HG02981 (cell line): ENCODE data around the gene EEF2.

ENCODE experiments used
- ATAC-seq: cut with Tn5 transposase; IDR thresholded peaks from one replicate; pipeline ENCODE4 v1.9.1; 2021; ENCODE audit warnings: mild to moderate bottlenecking, moderate library complexity; ENCODE audit not compliant: unreplicated experiment

EEF2 gene

GRCh38 chr19:3986260-3987041 is 1.2 kb upstream of the EEF2 start:
- no peak for ATAC-seq

DNA sequence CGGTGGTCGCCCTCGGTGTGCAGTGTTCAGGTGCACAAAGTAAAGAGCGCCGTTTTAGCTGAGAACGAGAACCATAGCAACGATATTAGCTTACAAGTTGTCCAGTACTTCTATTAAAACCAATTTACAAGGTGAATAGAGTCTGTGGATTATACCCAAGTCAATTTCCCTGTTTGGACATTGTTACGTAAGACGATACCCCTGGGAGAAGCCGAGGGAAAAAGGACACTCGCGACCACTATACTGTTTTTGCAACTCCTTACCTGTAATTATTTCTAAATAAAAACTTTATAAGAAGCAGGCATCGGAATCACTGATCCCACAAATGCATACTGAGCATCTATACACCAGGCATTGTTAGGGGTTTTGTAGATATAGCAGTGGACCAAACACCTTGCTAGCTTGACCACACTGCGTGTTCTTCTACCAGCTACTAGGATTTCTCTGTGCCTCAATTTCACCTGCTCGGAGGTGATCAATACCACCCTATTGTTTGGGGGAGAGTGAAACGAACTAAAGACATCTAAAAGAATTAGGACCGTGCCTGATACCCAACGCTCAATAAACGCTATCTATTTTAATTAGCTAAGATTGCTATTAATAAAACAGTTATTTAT is 488 bp upstream of the EEF2 start:
- ATAC-seq: no peak

DNA sequence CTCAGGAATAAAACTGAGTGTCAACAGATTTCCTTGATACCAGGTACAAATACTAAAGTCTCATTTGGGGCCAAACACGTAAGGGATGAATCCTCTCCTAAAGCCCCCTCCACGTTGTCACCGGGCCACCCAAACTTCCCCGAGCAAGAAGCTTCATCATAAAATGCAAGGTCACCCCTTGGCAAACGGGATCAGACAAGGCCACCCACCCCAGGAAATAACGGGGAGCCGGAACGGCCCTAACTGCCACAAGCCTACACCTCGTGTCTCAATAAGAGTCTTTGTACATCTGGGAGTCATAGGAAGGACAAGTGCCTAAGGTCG is 717 bp downstream of the EEF2 start:
- ATAC-seq: no peak

DNA sequence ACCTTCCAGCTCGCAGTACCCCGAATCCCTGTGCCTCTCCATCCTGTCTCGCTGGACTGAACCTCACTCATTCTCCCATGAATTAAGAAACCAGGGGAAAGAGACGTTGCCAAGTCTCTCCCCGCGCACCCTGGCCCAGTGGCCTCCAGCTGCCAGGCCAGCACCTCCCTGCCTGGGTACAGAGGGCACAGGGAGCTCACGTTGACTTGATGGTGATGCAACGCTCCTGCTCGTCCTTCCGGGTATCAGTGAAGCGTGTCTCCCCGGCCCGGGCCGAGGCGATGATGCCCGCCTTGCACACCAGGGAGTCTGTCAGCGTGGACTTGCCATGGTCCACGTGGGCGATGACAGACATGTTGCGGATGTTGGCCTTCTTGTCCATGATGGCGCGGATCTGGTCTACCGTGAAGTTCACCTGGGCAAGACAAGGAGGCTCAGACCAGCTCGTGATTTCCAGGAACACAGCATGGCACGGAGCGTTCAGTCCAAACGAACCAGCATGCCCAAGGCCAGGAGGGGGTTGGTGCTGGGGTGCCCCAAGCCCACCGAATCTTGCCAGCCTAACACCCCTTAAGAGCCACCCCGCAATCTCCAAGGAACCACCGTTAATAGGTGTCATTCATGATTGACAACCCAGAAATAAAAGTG is 1.2 kb downstream of the EEF2 start:
- ATAC-seq: no peak

DNA sequence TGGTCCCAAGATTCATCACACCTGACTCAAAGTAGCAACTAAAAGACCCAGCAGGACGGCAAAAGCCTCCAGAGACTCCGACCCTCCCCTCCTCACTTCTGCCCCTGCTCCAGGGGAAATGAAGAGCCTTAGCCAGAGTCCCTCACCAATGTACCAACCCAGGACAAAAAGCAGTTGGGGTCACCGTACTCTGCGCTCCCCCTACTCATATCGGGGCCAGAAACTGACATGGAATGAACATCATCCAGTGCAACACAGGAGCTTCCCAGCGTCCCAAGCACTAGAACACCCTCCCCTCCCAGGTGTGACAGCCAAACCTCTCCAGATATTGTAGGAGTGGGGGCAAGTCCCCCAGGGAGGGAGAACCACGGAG is 1.7 kb downstream of the EEF2 start:
- ATAC-seq: no peak

- no peak for ATAC-seq
Observed at GRCh38 chr19:3982701-3983541, 2.3 kb downstream of the EEF2 start.

GRCh38 chr19:3981736-3982681 is 3.3 kb downstream of the EEF2 start:
- no peak for ATAC-seq

DNA sequence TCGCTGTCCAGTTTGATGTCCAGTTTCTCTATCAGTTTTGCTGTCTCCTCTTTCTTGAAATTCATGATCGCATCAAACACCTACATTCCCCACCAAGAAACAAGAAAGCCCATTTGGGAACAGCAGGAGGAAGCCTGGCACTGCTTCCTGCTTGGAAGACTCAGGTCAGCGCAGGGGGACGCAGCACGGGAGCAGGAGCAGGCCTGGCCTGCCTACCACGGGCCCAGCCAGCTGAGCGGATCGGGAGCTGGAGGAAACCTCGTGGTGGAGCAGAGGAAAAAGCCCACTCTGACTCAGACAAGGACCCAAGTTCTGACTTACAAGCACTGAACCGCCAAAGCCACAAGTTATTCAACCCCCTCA is 3.9 kb downstream of the EEF2 start:
- ATAC-seq: no peak

- no peak for ATAC-seq
Observed at GRCh38 chr19:3980353-3981251, 4.7 kb downstream of the EEF2 start.

- no peak for ATAC-seq
Observed at GRCh38 chr19:3979674-3980352, 5.5 kb downstream of the EEF2 start.

DNA sequence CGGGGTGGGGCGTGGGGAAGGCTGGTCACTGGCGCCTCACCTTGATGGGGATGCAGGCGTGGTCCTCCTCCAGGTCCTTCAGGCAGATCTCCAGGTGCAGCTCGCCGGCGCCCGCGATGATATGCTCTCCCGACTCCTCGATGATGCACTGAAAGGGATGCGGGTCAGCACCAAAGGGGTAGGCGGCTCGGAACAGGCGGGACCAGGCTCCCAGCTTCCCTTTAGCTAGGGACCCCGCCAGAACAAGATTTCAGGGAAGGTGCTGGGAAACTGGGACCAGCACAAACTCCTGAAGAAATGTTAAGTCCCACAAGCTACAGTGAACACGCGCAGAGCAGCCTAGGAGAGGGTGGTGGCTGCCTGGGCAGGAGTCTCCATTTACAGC is 6.0 kb downstream of the EEF2 start:
- ATAC-seq: no peak

- ATAC-seq: no peak
Observed at GRCh38 chr19:3978145-3978544, 7.1 kb downstream of the EEF2 start.

- ATAC-seq: no peak
Observed at GRCh38 chr19:3977242-3978143, 7.8 kb downstream of the EEF2 start.

GRCh38 chr19:3976495-3977241 is 8.6 kb downstream of the EEF2 start:
- ATAC-seq: no peak

DNA sequence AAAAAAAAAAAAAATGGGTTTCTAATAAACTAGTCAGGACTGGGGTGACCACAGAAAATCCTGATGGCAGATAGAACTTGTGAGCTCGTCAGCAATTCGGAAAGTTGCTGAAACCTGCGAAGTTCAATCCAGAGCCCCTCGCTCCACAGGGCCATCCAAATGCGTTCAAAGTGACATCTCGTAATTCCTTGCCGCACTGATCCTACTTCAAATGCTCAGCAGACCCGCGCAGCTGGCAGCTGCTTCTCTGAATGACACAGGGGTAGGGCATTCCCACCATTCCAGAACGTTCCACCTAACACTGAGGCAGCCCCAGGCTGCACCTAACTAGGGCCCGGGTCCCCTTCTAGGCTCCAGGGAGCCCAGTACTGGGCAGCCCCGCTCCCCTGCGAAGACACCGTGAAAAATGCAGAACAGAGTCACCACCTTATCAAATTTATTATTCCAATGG is 9.6 kb downstream of the EEF2 start:
- no peak for ATAC-seq

DNA sequence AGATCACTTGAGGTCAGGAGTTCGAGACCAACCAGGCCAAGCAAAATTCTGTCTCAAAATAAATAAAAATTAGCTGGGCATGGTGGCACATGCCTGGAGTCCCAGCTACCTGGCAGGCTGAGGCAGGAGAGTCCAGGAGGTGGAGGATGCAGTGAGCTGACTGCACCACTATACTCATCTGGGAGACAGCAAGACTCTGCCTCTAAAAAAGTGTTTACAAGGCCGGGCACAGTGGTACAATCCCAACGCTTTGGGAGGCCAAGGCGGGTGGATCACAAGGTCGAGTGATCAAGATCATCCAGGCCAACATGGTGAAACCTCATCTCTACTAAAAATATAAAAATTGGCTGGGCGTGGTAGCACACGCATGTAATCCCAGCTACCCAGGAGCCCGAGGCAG is 10.1 kb downstream of the EEF2 start:
- no peak for ATAC-seq
